CD4-positive, alpha-beta T cell (primary cell): ENCODE measurements around the gene C6orf163. TPM values are rescaled to one million over a fixed set of nuclear protein-coding genes. Genes with fewer than 3 reads are reported as not detected.

Experiments
- ATAC-seq: fragments of 200-7000 bp; cut with Tn5 transposase; one replicate; pipeline ENCODE4 v1.10.0; 2022; ENCODE audit warnings: mild to moderate bottlenecking; ENCODE audit not compliant: poor library complexity
- CTCF ChIA-PET: fragments of 350-600 bp; sonication (Branson Sonifier 250); formaldehyde crosslinking; loops from one replicate; lab custom pipeline; 2021; ENCODE audit warnings: antibody characterized with exemption, inconsistent platforms; lab: Charles Lee
- POLR2A ChIA-PET: fragments of 350-600 bp; sonication (Branson Sonifier 250); formaldehyde crosslinking; loops from one replicate; lab custom pipeline; 2021; ENCODE audit warnings: antibody characterized with exemption, inconsistent platforms; lab: Charles Lee
- DNase-seq, 14 experiments: peaks; one replicate each; pipeline ENCODE4 v3.0.0-alpha.2; 2013 to 2020; ENCODE audit warnings: mixed read lengths in 2 of 14
- H3K27ac ChIP-seq, 2 donors: one replicate each; pipeline versions ENCODE4 v1.5.1 to v1.7.0; 2013; ENCODE audit warnings: low read length in 2 of 2, low read depth in 1 of 2, mild to moderate bottlenecking in 1 of 2
- H3K27me3 ChIP-seq, 2 experiments: 1 replicate in 1 of 2; 2 replicates in 1 of 2; pipeline versions ENCODE4 v1.6.1 to v1.7.0; 2013; ENCODE audit warnings: low read length in 2 of 2, control low read depth in 1 of 2, mild to moderate bottlenecking in 1 of 2, moderate library complexity in 1 of 2; ENCODE audit not compliant: insufficient read depth in 2 of 2, control insufficient read depth in 1 of 2
- H3K36me3 ChIP-seq: one replicate; pipeline ENCODE4 v1.6.1; 2013; ENCODE audit warnings: low read length, control low read depth; ENCODE audit not compliant: insufficient read depth
- H3K4me1 ChIP-seq: one replicate; pipeline ENCODE4 v1.6.1; 2013; ENCODE audit warnings: low read length, control low read depth; ENCODE audit not compliant: insufficient read depth
- H3K4me3 ChIP-seq: one replicate; pipeline ENCODE4 v1.5.1; 2013; ENCODE audit warnings: mild to moderate bottlenecking, low read length, moderate library complexity
- H3K9me3 ChIP-seq, 2 experiments: 1 replicate in 1 of 2; 2 replicates in 1 of 2; pipeline versions ENCODE4 v1.6.1 to v1.7.0; 2013; ENCODE audit warnings: low read length in 2 of 2, mild to moderate bottlenecking in 2 of 2, control low read depth in 1 of 2, moderate library complexity in 1 of 2; ENCODE audit not compliant: control insufficient read depth in 1 of 2, insufficient read depth in 1 of 2
- H3K27ac Mint-ChIP-seq: one replicate; pipeline ENCODE4 v1.8.0; 2020; ENCODE audit warnings: mixed read lengths
- H3K27me3 Mint-ChIP-seq: one replicate; pipeline ENCODE4 v1.8.0; 2021; ENCODE audit warnings: mixed read lengths
- H3K36me3 Mint-ChIP-seq: one replicate; pipeline ENCODE4 v1.8.0; 2021; ENCODE audit warnings: low read depth, mixed read lengths
- H3K4me1 Mint-ChIP-seq: one replicate; pipeline ENCODE4 v1.8.0; 2021; ENCODE audit warnings: low read depth, mixed read lengths
- H3K4me3 Mint-ChIP-seq: one replicate; pipeline ENCODE4 v1.8.0; 2020; ENCODE audit warnings: mild to moderate bottlenecking, mixed read lengths
- H3K9me3 Mint-ChIP-seq: one replicate; pipeline ENCODE4 v1.8.0; 2020; ENCODE audit warnings: mixed read lengths
- CTCF ChIP-seq: fragments of 200-600 bp; IDR thresholded peaks from one replicate; pipeline ENCODE4 v1.8.0; 2022; ENCODE audit warnings: antibody characterized with exemption, mild to moderate bottlenecking
- intact Hi-C, 2 experiments: fragments of 100-400 bp; cut with DNase I in 1 of 2; cut with micrococcal nuclease in 1 of 2; formaldehyde crosslinking; loops; one replicate each; pipeline versions ENCODE4 v1.15.1 to v1.9.0; 2023 to 2025; cut with DNase I, micrococcal nuclease
- total RNA-seq, 174 experiments: library from RNA in 2 of 174; stranded (reverse) in 2 of 174; gene quantifications; one replicate each; pipeline ENCODE4 v1.2.3 and lab custom pipeline; 2021 to 2026

The C6orf163 gene
- total RNA-seq, 2 experiments from 2014 or later: 0.93 to 1.4 TPM

- H3K36me3 Mint-ChIP-seq: no peaks in the 10 kb centered on the region
- no peaks in the 10 kb centered on the region for H3K4me1 Mint-ChIP-seq
- H3K9me3 Mint-ChIP-seq: no peaks in the 10 kb centered on the region
- no peaks in the 10 kb centered on the region for H3K36me3 ChIP-seq
- DNase-seq: no peak
- H3K27me3 Mint-ChIP-seq: no peaks in the 10 kb centered on the region
- no peaks in the 10 kb centered on the region for H3K4me1 ChIP-seq
- no peak for ATAC-seq
- TF ChIP-seq CTCF: no peak
- no peaks in the 10 kb centered on the region for H3K27me3 ChIP-seq
- intact Hi-C loops: loop anchor here (5.0 to 10.0 kb wide), 5 partner anchors 203 to 1391 kb away; partner anchors contain the start of gene ORC3 (in 1 of the 2)
- no peak overlapping the region for H3K4me3 ChIP-seq
- H3K4me3 Mint-ChIP-seq: no peak overlapping the region
- H3K9me3 ChIP-seq: no peaks in the 10 kb centered on the region
- no peak overlapping the region for H3K27ac ChIP-seq
- ChIA-PET CTCF (no interaction called here), POLR2A (no interaction called here)
- H3K27ac Mint-ChIP-seq: no peak overlapping the region
These were observed 46.7 kb downstream of the C6orf163 start for GRCh38 chr6:87391334-87391733.

- Histone ChIP-seq H3K9me3 (no peaks in the 10 kb centered on the region), H3K4me1 (no peaks in the 10 kb centered on the region), H3K36me3 (no peaks in the 10 kb centered on the region), H3K4me3 (no peak overlapping the region), H3K27me3 (no peaks in the 10 kb centered on the region), H3K27ac (no peak overlapping the region)
- intact Hi-C loops: loop anchor here (1.0 to 10.0 kb wide), 8 partner anchors 80 to 1477 kb away; partner anchors contain the start of genes ORC3 (in 1 of the 2) and SLC35A1 (in 1 of the 2)
- no peak overlapping the region for H3K4me3 Mint-ChIP-seq
- no peaks in the 10 kb centered on the region for H3K36me3 Mint-ChIP-seq
- no peaks in the 10 kb centered on the region for H3K27me3 Mint-ChIP-seq
- no peaks in the 10 kb centered on the region for H3K4me1 Mint-ChIP-seq
- peak; percentile 81 for TF ChIP-seq CTCF
- no peak overlapping the region for H3K27ac Mint-ChIP-seq
- CTCF ChIA-PET: interaction anchor here (0.6 to 1.3 kb wide), 11 partner anchors 9 to 1724 kb away, joined by 3 to 9 read pairs (median 3); partner anchors contain the start of genes CFAP206 and ZNF292
- DNase-seq: peak in 11 of 14 experiments; percentile 4 to 81 (median 16)
- H3K9me3 Mint-ChIP-seq: no peaks in the 10 kb centered on the region
- peak; percentile 97 for ATAC-seq
- POLR2A ChIA-PET: interaction anchor here (0.6 kb wide), 1 partner anchor 15 kb away, joined by 3 read pairs; no protein-coding TSS in a partner anchor
These were observed 48.5 kb downstream of the C6orf163 start for GRCh38 chr6:87393026-87393622.

DNA sequence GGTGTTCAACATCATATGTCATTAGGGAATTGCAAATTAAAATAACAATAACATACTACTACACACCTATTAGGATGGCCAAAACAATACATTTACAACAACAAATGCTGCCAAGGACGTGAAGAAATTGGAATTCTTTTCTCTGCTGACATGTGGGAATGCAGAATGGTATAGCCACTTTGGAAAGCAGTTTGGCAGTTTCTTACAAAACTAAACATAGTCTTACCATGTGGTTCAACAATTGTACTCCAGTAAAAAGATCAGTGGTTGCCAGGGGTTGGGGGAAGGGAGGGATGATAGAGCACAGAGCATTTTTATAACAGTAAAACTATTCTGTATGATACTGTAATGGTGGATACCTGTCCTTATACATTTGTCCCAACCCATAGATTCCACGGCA is 50.8 kb downstream of the C6orf163 start:
- Mint-ChIP-seq H3K4me3 (no peak overlapping the region), H3K27ac (no peak overlapping the region), H3K9me3 (no peaks in the 10 kb centered on the region), H3K4me1 (no peaks in the 10 kb centered on the region), H3K36me3 (no peaks in the 10 kb centered on the region), H3K27me3 (no peaks in the 10 kb centered on the region)
- ATAC-seq (no peak), DNase-seq (no peak)
- ChIA-PET CTCF (no interaction called here), POLR2A (no interaction called here)
- Histone ChIP-seq H3K36me3 (no peaks in the 10 kb centered on the region), H3K9me3 (no peaks in the 10 kb centered on the region), H3K4me3 (no peak overlapping the region), H3K4me1 (no peaks in the 10 kb centered on the region), H3K27me3 (no peaks in the 10 kb centered on the region), H3K27ac (no peak overlapping the region)
- intact Hi-C loops: loop anchor here (10.0 kb wide), 2 partner anchors 199 to 399 kb away; partner anchors contain the start of gene ORC3 (in 1 of the 2)
- TF ChIP-seq CTCF: no peak
